WTC11 (cell line): Measurements from ENCODE around the gene ST6GALNAC5. TPM values are rescaled to one million over a fixed set of nuclear protein-coding genes. Genes with fewer than 3 reads are reported as not detected.

Source experiments
- ATAC-seq: fragments of 200-7000 bp; cut with Tn5 transposase; 2 replicates; pipeline ENCODE4 v1.10.0; 2021; ENCODE audit warnings: mild to moderate bottlenecking, moderate library complexity
- CTCF ChIA-PET: fragments of 300-600 bp; sonication (Branson Sonifier 250); formaldehyde crosslinking; loops from one replicate; lab custom pipeline; 2021; ENCODE audit warnings: antibody characterized with exemption; lab: Charles Lee
- POLR2A ChIA-PET: fragments of 350-600 bp; sonication (Branson Sonifier 250); formaldehyde crosslinking; loops from one replicate; lab custom pipeline; 2021; ENCODE audit warnings: antibody characterized with exemption; lab: Charles Lee
- DNase-seq: peaks from one replicate; pipeline ENCODE4 v3.0.0; 2021; ENCODE audit warnings: low spot score
- H3K27ac Mint-ChIP-seq: 2 replicates; pipeline ENCODE4 v1.8.0; 2021; ENCODE audit warnings: mixed read lengths
- H3K27me3 Mint-ChIP-seq: 2 replicates; pipeline ENCODE4 v1.8.0; 2021; ENCODE audit warnings: low read depth, mild to moderate bottlenecking, moderate library complexity, mixed read lengths
- H3K36me3 Mint-ChIP-seq: 2 replicates; pipeline ENCODE4 v1.8.0; 2021; ENCODE audit warnings: mixed read lengths
- H3K4me1 Mint-ChIP-seq: 2 replicates; pipeline ENCODE4 v1.8.0; 2022; ENCODE audit warnings: mixed read lengths
- H3K4me3 Mint-ChIP-seq: 2 replicates; pipeline ENCODE4 v1.8.0; 2021; ENCODE audit warnings: mild to moderate bottlenecking, moderate library complexity, mixed read lengths
- H3K9me3 Mint-ChIP-seq: 2 replicates; pipeline ENCODE4 v1.8.0; 2021; ENCODE audit warnings: mixed read lengths
- CDX4 ChIP-seq: fragments of 250-450 bp; sonication (Bioruptor Pico); IDR thresholded peaks from 2 replicates; pipeline ENCODE4 v1.9.0; 2021; ENCODE audit warnings: moderate library complexity, mild to moderate bottlenecking, inconsistent platforms, borderline replicate concordance
- CTCF ChIP-seq: fragments of 200-600 bp; IDR thresholded peaks from 2 replicates; pipeline ENCODE4 v1.8.0; 2022; ENCODE audit warnings: antibody characterized with exemption
- E2F5 ChIP-seq: sonication (generic); formaldehyde crosslinking; IDR thresholded peaks from 2 replicates; pipeline ENCODE4 v1.8.1; 2022; ENCODE audit warnings: mild to moderate bottlenecking, moderate library complexity, missing genetic modification reagents
- ESRRA ChIP-seq: sonication (generic); formaldehyde crosslinking; IDR thresholded peaks from 2 replicates; pipeline ENCODE4 v1.8.1; 2022; ENCODE audit warnings: mild to moderate bottlenecking, missing genetic modification reagents, borderline replicate concordance
- FOXJ3 ChIP-seq: sonication (generic); formaldehyde crosslinking; IDR thresholded peaks from 2 replicates; pipeline ENCODE4 v1.9.0; 2021; ENCODE audit warnings: missing genetic modification reagents, mild to moderate bottlenecking, borderline replicate concordance
- OVOL2 ChIP-seq: fragments of 250-450 bp; sonication (Bioruptor Pico); IDR thresholded peaks from 2 replicates; pipeline ENCODE4 v1.9.0; 2021; ENCODE audit warnings: mild to moderate bottlenecking, borderline replicate concordance
- PREB ChIP-seq: sonication (generic); formaldehyde crosslinking; IDR thresholded peaks from 2 replicates; pipeline ENCODE4 v1.8.1; 2022; ENCODE audit warnings: mild to moderate bottlenecking, missing genetic modification reagents, moderate library complexity, borderline replicate concordance
- RELA ChIP-seq: sonication (generic); formaldehyde crosslinking; IDR thresholded peaks from 2 replicates; pipeline ENCODE4 v1.8.1; 2022; ENCODE audit warnings: missing genetic modification reagents, mild to moderate bottlenecking, borderline replicate concordance
- SMAD4 ChIP-seq: sonication (generic); formaldehyde crosslinking; IDR thresholded peaks from 2 replicates; pipeline ENCODE4 v1.8.0; 2022; ENCODE audit warnings: mild to moderate bottlenecking, missing genetic modification reagents
- TCF7 ChIP-seq: sonication (generic); formaldehyde crosslinking; IDR thresholded peaks from 2 replicates; pipeline ENCODE4 v1.8.0; 2022; ENCODE audit warnings: mild to moderate bottlenecking, low read depth, missing genetic modification reagents, moderate library complexity
- ZNF121 ChIP-seq: sonication (generic); formaldehyde crosslinking; IDR thresholded peaks from 2 replicates; pipeline ENCODE4 v1.8.0; 2023; ENCODE audit warnings: missing genetic modification reagents
- ZNF317 ChIP-seq: sonication (generic); formaldehyde crosslinking; IDR thresholded peaks from 2 replicates; pipeline ENCODE4 v1.8.1; 2023; ENCODE audit warnings: low read depth, mild to moderate bottlenecking, moderate library complexity, missing genetic modification reagents, borderline replicate concordance
- ZNF671 ChIP-seq: fragments of 250-450 bp; sonication (Bioruptor Pico); IDR thresholded peaks from 2 replicates; pipeline ENCODE4 v1.8.0; 2021; ENCODE audit warnings: mild to moderate bottlenecking
- total RNA-seq: library from RNA; stranded (reverse); gene quantifications from 3 replicates; pipeline ENCODE4 v1.2.3, GENCODE V29; 2021
- TF ChIP-seq, protein P1 (sequence below): sonication (generic); formaldehyde crosslinking; IDR thresholded peaks from 2 replicates; pipeline ENCODE4 v1.8.0; 2023; ENCODE audit warnings: missing genetic modification reagents
- TF ChIP-seq, protein P2 (sequence below): sonication (generic); formaldehyde crosslinking; IDR thresholded peaks from 2 replicates; pipeline ENCODE4 v1.8.1; 2023; ENCODE audit warnings: mild to moderate bottlenecking, missing genetic modification reagents, moderate library complexity
- TF ChIP-seq, protein P3 (sequence below): sonication (generic); formaldehyde crosslinking; IDR thresholded peaks from 2 replicates; pipeline ENCODE4 v1.8.0; 2022; ENCODE audit warnings: mild to moderate bottlenecking, missing genetic modification reagents
- TF ChIP-seq, protein P4 (sequence below): sonication (generic); formaldehyde crosslinking; IDR thresholded peaks from 2 replicates; pipeline ENCODE4 v1.8.1; 2023; ENCODE audit warnings: mild to moderate bottlenecking, moderate library complexity, missing genetic modification reagents
- TF ChIP-seq, protein P5 (sequence below): fragments of 250-450 bp; sonication (Bioruptor Pico); IDR thresholded peaks from 2 replicates; pipeline ENCODE4 v1.9.0; 2021; ENCODE audit warnings: mild to moderate bottlenecking, borderline replicate concordance

Gene ST6GALNAC5
- total RNA-seq, 1 experiment from 2014 or later: 9.6 TPM

DNA sequence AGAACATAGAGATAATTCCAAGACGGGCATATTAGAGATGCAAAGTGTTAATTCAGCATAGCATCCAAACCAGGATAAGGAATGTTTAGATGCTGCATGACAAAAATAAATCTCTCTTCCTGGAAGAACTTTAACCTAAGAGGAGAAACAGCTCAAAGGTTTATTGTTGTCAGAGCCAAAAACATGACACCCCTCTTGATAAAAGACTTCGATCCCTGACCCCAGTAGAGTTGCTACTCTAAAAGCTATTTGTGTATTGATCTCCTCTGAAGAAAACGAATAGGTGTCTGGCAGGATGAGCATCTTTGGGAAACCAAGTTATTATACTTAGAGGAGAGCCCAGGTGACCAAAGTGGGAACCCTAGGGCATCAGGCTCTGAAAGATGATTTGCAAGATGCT is 193.9 kb downstream of the ST6GALNAC5 start (continued):
- TF ChIP-seq CDX4 (no peak), TCF7 (CRISPR knock-in tag) (no peak), FOXJ3 (CRISPR knock-in tag) (no peak), CTCF (no peak), E2F5 (no peak)
- TF ChIP-seq, protein P1, sequence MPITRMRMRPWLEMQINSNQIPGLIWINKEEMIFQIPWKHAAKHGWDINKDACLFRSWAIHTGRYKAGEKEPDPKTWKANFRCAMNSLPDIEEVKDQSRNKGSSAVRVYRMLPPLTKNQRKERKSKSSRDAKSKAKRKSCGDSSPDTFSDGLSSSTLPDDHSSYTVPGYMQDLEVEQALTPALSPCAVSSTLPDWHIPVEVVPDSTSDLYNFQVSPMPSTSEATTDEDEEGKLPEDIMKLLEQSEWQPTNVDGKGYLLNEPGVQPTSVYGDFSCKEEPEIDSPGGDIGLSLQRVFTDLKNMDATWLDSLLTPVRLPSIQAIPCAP (CRISPR knock-in tag): no peak
- TF ChIP-seq, all 79 proteins: peak for 0

- no peak overlapping the region for H3K4me3 Mint-ChIP-seq
- TF ChIP-seq, protein P2, sequence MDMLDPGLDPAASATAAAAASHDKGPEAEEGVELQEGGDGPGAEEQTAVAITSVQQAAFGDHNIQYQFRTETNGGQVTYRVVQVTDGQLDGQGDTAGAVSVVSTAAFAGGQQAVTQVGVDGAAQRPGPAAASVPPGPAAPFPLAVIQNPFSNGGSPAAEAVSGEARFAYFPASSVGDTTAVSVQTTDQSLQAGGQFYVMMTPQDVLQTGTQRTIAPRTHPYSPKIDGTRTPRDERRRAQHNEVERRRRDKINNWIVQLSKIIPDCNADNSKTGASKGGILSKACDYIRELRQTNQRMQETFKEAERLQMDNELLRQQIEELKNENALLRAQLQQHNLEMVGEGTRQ (CRISPR knock-in tag): no peak
- TF ChIP-seq SMAD4 (CRISPR knock-in tag): 0 out of 2 replicates have a peak, but pooled peaks have one; percentile 17
- ChIA-PET CTCF (no interaction called here), POLR2A (no interaction called here)
- peaks cover 42% of the 10 kb centered on the region for H3K4me1 Mint-ChIP-seq
- ATAC-seq: no peak; the same call in 1 of the 2 replicates
- no peak for DNase-seq
- no peaks in the 10 kb centered on the region for H3K27me3 Mint-ChIP-seq
- no peaks in the 10 kb centered on the region for H3K36me3 Mint-ChIP-seq
- H3K27ac Mint-ChIP-seq: no peak overlapping the region
- H3K9me3 Mint-ChIP-seq: peaks cover 3% of the 10 kb centered on the region; the same call in 1 of the 2 replicates
Observed at GRCh38 chr1:77063118-77063517, 195.8 kb downstream of the ST6GALNAC5 start.

DNA sequence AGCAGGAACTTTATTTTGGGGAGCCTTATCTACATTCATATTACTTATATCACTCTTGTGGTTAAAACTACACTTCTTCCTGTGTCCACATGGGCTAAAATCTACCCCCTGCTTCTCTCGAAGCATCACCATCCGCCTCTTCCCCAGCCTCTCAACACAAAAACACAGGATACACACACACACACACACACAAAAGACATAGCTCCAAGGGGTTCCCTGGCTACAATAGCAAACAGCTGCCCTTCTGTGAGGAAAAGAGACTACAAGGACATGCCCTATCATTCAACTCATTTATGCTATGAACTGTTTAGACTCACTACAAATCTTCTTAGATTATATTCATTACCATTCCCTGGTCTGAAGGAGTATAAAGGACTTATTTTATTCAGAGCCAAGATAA is 197.0 kb downstream of the ST6GALNAC5 start:
- H3K9me3 Mint-ChIP-seq: peaks cover 3% of the 10 kb centered on the region; the same call in 1 of the 2 replicates
- peaks cover 38% of the 10 kb centered on the region for H3K4me1 Mint-ChIP-seq
- no peak overlapping the region for H3K27ac Mint-ChIP-seq
- POLR2A ChIA-PET: no interaction called here
- CTCF ChIA-PET: no interaction called here
- H3K4me3 Mint-ChIP-seq: no peak overlapping the region
- ATAC-seq: no peak
- DNase-seq: no peak
- H3K27me3 Mint-ChIP-seq: no peaks in the 10 kb centered on the region
- H3K36me3 Mint-ChIP-seq: no peaks in the 10 kb centered on the region
- TF ChIP-seq, protein P3, sequence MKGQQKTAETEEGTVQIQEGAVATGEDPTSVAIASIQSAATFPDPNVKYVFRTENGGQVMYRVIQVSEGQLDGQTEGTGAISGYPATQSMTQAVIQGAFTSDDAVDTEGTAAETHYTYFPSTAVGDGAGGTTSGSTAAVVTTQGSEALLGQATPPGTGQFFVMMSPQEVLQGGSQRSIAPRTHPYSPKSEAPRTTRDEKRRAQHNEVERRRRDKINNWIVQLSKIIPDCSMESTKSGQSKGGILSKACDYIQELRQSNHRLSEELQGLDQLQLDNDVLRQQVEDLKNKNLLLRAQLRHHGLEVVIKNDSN (CRISPR knock-in tag): no peak
- TF ChIP-seq, protein P4, sequence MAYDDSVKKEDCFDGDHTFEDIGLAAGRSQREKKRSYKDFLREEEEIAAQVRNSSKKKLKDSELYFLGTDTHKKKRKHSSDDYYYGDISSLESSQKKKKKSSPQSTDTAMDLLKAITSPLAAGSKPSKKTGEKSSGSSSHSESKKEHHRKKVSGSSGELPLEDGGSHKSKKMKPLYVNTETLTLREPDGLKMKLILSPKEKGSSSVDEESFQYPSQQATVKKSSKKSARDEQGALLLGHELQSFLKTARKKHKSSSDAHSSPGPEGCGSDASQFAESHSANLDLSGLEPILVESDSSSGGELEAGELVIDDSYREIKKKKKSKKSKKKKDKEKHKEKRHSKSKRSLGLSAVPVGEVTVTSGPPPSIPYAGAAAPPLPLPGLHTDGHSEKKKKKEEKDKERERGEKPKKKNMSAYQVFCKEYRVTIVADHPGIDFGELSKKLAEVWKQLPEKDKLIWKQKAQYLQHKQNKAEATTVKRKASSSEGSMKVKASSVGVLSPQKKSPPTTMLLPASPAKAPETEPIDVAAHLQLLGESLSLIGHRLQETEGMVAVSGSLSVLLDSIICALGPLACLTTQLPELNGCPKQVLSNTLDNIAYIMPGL (CRISPR knock-in tag): no peak
- TF ChIP-seq SMAD4 (CRISPR knock-in tag): no peak
- TF ChIP-seq ESRRA (CRISPR knock-in tag): no peak
- no peak for TF ChIP-seq OVOL2 (CRISPR knock-in tag)
- TF ChIP-seq ZNF317 (CRISPR knock-in tag): no peak
- no peak for TF ChIP-seq RELA (CRISPR knock-in tag)
- TF ChIP-seq PREB (CRISPR knock-in tag): no peak
- TF ChIP-seq ZNF671 (CRISPR knock-in tag): no peak
- no peak for TF ChIP-seq ZNF121 (CRISPR knock-in tag)
- TF ChIP-seq E2F5: no peak
- TF ChIP-seq, protein P5, sequence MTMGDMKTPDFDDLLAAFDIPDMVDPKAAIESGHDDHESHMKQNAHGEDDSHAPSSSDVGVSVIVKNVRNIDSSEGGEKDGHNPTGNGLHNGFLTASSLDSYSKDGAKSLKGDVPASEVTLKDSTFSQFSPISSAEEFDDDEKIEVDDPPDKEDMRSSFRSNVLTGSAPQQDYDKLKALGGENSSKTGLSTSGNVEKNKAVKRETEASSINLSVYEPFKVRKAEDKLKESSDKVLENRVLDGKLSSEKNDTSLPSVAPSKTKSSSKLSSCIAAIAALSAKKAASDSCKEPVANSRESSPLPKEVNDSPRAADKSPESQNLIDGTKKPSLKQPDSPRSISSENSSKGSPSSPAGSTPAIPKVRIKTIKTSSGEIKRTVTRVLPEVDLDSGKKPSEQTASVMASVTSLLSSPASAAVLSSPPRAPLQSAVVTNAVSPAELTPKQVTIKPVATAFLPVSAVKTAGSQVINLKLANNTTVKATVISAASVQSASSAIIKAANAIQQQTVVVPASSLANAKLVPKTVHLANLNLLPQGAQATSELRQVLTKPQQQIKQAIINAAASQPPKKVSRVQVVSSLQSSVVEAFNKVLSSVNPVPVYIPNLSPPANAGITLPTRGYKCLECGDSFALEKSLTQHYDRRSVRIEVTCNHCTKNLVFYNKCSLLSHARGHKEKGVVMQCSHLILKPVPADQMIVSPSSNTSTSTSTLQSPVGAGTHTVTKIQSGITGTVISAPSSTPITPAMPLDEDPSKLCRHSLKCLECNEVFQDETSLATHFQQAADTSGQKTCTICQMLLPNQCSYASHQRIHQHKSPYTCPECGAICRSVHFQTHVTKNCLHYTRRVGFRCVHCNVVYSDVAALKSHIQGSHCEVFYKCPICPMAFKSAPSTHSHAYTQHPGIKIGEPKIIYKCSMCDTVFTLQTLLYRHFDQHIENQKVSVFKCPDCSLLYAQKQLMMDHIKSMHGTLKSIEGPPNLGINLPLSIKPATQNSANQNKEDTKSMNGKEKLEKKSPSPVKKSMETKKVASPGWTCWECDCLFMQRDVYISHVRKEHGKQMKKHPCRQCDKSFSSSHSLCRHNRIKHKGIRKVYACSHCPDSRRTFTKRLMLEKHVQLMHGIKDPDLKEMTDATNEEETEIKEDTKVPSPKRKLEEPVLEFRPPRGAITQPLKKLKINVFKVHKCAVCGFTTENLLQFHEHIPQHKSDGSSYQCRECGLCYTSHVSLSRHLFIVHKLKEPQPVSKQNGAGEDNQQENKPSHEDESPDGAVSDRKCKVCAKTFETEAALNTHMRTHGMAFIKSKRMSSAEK (CRISPR knock-in tag): no peak
